ENCODE results near the gene NEDD9.

- TF ChIP-seq CTCF (IDR thresholded peaks at IDR 0.05; ENCODE audit: low read depth, low read length, poor library complexity, severe bottlenecking) (no peak), EZH2phosphoT487 (IDR thresholded peaks at IDR 0.05; ENCODE audit: borderline replicate concordance, low read length) (no peak)
Observed at GRCh38 chr6:11151488-11151887, 81.0 kb downstream of the NEDD9 start.
